NCI-H446 (cell line): ENCODE results near the gene SNRNP40.
A peak's percentile ranks its signal among the peaks of the same experiment; 100 is the strongest.

Source experiments
- DNase-seq, 2 experiments: peaks; one replicate each; lab custom pipeline; 2025; lab: John Stamatoyannopoulos, UW

SNRNP40 gene

DNA sequence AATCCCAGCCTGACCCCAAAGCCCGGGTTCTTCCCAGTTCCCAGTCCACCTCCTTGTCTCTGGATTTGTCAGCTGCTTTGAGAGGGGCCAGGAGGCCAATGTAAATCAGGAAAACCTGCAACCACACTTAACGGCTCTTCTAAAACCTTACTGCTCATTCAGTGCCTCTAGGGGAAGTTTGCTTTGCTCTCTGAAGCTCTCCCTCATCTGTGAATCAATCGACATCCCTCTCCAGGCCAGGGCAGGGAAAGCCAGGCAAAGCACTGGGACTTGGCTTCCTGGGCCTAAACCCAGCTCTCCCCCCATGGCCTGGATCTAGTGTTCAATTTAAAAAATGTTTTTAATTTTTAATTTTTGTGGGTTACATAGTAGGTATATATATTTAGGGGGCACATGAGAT, 66.2 kb downstream of the SNRNP40 start:
- no peak for DNase-seq

GRCh38 chr1:31228986-31229385, 67.6 kb downstream of the SNRNP40 start:
- no peak for DNase-seq

DNA sequence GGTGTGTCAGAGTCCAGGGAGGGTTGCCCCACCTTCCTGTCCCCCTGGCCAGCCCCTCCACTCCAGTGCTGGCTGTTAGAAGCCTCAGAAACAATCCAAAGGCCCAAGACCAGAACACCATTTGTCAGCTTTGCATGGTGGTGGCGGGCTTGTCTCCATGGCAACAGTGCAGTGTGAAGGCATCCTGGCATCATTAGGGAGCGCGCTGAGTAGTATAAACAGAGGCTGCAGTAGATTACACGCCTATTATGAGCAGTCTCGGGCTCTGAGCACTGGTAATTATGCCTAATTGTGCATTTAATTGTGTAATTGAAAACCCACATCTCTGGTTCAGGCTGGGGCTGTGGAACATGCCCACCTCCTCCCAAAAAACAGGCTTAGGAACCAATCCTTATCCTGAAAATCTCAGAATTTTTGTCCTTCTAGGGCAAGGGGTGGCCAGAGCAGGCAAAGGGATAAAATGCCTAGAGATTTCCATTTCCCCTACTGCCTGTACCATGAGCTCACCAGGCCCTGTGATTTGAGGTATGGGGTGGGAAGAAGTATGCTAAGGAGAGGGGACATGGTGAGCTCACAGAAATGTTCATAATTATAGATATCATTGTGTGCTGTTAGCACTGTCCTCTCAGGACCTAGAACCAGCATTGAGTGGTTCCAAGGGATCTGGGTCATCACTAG, 68.6 kb downstream of the SNRNP40 start:
- no peak for DNase-seq

- DNase-seq = no peak
Observed at GRCh38 chr1:31224068-31224467, 72.5 kb downstream of the SNRNP40 start.

GRCh38 chr1:31222176-31222575, 74.4 kb downstream of the SNRNP40 start:
- DNase-seq = no peak

GRCh38 chr1:31221072-31221471, 75.5 kb downstream of the SNRNP40 start:
- no peak for DNase-seq

DNA sequence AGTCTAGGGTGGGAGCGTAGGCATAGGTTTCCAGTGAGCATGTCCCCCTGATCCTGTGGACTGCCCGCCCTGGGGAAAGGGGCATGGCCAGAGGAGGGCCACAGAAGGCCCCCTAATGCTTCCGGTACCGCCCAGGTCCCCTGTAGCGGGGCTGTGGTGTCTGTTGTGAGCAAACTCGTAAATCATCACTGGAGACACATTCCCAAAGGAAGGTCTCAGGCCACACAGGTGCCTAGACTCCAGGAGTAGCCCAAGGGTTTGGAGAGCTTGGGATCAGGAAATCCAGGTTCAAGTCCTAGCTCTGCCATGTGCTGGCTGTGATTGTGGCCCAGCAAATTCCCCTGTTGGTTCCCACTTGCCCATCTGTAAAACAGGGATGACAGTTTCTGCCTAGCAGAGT, 77.1 kb downstream of the SNRNP40 start:
- no peak for DNase-seq

GRCh38 chr1:31218705-31219104, 77.9 kb downstream of the SNRNP40 start:
- DNase-seq = no peak

DNA sequence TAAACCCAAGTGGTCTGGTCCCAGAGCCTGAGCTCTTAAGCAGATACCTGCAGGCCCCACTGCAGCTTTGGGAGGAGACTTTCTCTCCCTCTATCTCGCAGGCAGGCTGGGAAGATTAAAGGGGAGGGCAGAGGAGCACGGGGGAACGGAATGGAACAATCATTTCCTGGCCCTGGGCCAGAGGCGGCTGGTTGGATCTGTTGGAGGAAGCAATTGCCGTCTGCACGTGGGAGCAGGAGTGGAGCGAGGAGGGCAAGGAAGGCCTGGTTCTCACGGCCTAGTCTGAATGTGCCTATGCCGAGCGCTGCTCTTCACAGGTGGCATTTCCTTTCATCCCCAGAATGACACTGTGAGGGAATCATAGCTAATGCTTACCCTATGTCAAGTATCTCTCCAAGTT, 80.6 kb downstream of the SNRNP40 start:
- DNase-seq = peak; percentile 40 to 67

- DNase-seq = no peak
Observed at GRCh38 chr1:31215065-31215570, 81.5 kb downstream of the SNRNP40 start.

DNA sequence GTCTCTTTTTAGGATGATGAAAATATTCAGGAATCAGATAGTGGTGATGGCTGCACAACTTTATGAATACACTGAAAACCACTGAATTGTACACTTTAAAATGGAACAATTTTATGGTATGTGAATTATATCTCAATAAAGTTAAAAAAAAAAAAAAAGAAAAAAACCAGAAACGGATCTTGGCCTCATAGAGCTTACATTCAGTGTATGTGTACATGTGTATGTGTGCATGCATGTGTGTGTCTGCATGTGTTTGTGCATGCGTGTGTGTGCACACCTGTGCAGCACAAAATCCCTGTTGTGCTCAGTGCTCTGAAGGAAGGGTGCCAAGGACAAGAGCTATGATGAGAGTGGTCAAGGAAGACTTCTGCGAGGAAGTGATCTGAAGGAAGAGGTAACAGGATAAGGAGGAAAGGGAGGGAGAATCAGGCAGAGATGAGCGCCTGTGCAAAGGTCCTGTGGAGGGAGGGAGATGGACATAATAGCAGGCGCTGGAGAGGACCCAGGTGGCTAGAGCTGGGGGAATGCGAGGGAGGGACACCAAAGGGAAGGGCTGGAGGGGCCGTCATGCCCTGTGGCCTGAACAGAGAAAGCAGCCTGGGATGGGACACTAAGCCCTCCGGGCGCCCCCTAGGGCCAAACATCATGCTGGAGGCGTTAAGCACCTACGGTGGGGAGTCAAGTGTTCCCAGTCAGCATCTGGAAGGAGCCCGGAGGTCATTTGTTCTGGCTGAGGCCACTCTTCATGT, 82.1 kb downstream of the SNRNP40 start:
- no peak for DNase-seq
